ENCODE measurements around the gene VWDE.

Gene VWDE

DNA sequence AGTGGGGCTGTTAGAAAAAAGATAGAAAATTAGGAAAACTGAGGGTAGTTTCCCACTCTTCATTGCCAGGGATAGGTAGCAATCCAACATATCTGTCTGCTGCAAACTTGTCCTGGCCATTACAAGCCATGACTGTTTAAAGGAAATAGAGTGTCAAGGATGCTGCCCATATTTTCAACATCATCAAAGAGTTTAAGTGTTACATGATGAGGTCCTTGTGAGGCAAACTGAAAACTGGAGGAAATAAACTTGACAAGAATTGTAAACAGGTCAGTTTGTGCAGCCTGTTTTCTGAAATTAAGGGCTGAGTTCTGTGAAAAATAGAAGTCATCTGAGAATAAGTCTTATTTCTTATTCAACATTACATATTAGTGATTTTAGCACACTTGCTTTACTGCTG lies 78.0 kb downstream of the VWDE start:
- DNase-seq: no peak

DNA sequence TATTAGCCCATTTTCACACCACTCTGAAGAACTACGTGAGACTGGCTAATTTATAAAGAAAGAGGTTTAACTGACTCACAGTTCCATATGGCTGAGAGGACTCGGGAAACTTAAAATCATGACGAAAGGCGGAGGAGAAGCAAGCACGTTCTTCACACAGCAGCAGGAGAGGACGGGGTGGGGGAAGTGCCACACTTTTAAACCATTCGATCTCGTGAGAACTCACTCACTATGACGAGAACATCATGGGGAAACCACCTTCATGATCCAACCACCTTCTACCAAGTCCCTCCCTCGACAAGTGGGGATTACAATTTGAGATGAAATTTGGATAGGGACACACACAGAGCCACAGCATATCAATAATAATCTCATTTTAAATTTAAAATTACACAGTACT lies 80.2 kb downstream of the VWDE start:
- DNase-seq: no peak

DNA sequence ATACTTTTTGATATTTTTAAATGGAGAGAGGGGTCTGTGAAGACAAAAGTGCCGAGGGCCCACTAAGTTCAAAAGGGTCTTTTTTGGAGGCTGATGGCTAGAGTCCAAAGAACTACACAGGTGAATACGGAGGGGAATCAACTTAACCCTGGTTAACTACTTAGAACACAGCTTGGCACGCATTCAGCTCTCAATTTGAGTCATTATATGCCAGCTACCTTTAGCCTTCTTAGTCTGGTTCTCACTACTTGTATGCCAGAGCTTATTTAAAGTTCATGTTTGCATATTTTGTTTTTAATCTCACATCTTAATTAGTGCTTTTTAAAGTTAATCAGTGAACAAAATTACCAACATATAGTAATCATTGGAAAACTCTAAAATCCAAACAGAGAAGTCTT lies 80.8 kb downstream of the VWDE start:
- no peak for DNase-seq

DNA sequence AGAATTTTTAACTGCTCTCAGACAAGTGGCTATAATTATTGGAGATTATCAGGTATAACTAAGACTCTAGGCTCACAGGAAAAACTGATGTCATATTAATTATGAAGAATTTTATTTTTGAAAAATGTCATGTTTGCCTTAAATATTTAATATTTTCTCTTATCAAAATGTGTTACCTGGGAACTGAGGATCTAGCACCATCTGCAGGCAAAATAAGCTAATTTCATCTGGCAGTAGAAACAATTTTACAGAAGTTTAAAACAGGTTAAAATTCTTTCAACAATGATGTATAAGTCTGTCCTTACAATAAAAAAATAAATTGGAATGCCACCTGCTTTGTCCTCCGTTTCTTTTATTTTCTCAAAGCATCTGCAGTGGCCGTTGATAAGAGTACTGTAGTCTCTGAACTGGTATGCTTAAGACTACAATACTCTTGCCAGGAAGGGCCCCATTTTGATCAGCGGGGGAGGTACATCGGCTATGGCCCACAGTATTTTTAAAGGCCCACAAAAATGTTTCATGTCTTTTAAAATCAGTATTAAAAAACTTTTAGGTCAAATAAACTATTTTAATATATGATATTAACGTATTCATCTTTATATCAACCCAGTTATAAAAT lies 81.3 kb downstream of the VWDE start:
- peak in 1 of 2 donors; percentile 6 for DNase-seq

DNA sequence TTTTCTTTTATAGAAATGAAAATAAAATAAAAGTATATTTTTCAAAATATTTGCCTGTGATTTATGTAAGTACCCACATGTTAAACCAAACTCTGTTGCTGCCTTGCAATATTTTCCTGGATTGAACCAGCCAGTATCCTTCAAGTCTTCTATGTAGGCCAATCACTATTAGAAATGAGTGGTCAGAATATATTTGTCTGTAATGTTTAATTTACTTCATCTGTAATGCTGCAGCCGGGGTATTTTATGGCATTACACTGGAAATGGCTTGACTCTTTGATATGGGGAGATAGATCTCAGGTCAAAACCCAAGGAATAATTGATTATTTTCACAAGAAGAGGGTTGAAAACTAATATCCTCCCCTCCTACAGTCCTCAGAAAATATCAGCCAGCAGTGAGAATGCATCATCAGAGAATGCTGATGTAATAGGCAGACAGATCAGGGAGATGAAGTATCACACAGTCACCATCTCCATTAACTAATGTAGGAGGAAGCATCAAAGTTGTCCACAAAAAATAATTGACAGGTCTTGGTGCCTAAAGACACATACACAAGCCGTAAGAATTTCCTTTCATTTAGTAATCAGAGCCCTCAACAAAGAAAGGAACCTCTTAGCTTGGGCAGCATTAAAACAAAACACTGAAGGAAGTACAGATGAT lies 82.5 kb downstream of the VWDE start:
- no peak for DNase-seq

DNA sequence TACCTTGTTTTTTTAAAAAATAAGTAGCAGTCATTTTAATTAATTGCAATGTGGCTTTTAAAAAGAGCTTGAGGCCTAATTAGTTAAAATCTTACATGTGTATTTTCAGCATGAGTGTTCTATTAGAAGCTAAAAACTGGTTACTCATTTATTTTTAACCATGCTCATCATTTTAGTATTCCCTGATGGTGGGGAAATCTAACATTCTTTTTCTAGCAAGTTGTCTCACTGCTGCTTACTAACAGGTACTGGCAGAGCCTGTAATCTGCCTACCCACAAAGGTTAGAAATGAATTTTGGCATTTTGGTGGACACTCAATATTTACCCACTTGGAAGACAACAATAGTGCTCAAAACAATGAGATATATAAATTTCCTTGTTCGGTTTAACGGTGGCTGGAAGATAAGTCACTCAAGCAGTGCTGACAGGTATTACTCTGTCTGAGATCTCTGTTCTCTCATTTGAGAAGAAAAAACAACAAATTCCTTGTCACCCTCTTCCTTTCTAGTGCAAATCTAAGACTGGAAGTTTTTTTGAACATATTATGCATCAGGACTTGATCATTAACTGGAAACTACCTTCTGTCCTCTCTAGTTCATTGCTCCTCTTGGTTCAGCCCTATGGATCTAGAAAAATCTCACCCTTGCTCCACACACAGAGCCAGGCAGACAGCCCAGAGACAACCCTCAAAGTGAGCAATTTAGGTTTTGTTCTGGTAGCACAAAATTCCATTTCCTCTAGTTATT lies 83.3 kb downstream of the VWDE start:
- DNase-seq: no peak

DNA sequence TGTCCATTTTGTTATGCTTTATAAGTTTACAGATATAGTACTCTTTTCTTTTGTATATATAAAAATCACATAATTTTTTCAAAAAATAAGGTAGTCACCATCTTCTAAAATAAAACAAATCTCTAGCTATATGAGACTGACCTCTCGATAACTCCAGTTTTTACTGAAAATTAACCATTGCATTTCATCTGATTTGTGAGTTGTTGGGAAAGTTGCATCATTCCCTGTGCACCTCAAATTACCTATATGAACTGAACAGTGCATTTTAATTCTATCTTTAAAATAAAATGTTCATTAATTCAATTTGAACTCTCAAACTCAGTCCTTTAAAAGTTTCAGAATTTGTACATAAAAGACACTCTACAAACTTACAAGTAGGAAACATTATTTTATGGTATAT lies 86.0 kb downstream of the VWDE start:
- DNase-seq: no peak

DNA sequence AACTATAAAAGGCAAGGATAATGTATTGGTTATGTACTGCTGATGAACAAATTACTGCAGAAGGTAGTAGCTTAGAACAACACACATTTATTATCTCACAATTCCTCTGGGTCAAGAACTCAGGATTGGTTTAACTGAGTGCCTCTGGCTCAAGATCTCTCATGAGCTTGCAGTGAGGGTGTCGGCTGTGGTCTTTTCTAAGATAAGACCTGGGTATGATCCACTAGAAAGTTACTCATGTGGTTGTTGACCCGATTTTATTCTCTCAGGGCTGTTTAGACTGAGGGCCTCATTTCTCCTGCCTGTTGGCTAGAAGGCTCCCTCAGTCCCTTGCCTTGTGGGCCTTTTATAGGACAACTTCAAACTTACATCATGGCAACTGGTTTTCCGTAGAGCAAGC lies 86.7 kb downstream of the VWDE start:
- DNase-seq: no peak

DNA sequence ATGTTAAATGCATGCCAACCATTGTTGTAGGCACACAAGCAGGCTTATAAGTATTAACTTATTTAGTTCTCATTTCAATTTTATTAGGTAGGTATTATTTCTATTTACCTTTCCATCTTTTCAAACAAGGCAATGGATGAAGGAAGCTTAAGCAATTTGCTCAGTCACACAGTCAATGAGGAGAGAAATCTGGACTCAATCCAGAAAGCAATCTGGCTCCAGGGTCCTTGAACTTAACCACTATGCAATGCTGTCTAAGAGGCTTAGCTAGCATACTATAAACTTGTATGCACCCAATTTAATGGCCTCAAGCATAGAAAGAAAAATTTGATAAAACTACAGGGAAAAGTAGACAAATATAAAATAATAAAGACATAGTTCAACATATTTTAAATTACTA lies 88.6 kb downstream of the VWDE start:
- no peak for DNase-seq

DNA sequence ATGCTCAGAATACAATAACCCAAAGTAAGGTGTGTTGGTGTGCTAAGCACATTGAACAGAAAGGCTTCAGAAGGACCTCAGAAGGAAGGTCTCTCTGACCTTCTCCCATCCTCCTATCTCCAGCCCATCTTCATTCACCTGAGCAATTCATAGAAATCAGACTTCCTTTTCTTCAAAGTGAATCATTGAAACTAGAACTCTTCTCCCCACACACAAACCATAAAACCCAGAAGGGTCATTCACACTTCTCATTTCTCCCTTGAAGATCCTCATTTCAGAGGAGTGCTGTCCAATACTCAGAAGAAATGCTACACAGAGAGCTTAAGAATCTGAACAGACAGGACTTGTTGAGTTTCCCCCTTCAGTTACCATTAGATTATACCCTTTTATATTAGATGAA lies 89.5 kb downstream of the VWDE start:
- DNase-seq: no peak

DNA sequence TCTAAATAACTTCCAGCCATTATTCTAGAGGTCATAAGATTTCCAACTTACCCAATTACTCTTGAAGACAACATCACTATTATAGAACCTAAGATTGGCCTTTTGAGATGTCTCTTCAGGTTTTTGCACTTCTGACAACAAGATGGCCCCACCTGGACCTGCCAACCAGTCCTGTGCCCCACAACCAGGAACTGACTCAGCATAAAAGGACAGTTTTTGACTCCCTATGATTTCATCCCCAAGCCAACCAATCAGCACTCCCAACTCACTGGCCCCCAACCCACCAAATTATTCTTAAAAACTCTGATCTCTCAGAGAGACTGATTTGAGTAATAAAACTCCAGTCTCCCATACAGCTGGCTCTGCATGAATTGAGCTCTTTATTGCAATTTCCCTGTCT lies 98.2 kb downstream of the VWDE start:
- no peak for DNase-seq

DNA sequence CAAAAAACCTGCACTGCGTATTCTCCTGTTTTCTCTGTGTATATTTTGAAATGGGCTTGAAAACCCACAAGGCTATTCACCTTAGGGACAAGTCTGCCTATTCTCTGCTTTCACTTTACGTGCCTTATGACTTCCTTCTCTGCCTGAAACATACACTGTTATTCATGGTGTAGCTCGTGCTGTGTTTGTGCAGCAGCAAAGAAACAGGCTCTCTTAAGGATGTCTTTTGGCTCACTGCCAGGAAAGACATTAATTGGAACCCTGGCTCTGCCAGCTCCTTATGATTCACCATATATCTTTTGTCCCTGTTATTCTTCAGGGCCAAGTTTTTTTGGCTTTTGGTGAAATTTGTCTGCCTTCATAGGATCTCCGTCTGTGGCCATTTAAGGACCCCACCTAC lies 100.2 kb downstream of the VWDE start:
- DNase-seq: no peak

DNA sequence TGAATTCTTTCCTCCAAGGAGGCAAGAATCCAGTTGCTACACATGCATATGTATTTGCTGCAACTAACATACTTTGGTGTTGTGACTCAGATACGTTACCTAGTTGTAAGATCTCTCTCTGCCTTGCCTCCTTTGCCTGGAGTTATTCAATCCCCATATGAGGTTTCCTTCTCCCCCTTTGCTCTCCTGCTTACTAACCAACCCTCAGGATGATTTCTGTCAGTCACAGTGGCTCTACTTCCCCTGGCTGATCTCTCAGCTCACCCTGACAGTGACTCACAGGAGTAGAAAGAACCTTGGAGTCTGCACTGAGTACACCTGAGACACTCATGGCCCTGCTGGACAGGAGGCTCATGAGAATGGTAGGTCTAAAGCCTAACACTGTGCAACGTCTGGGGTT lies 100.6 kb downstream of the VWDE start:
- DNase-seq: no peak

DNA sequence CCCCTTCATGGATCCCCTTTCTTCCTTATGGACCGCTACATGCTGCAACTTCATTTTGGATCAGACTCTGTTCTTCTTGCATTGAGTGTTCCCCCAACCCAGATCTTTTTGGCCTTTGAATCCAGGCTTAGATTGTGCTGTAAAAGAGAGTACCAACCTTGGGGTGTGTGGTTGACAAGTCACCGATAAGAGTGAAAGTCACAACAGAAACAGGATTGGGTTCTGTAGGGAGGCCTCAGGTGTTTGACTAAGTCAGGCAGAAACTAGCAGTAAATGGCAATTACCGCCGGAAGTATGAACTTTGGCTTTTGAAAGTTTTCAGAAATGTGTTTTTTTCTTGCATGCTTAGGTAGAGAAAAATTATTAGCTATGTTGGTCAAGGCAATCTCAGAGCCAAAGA lies 103.2 kb downstream of the VWDE start:
- DNase-seq: no peak

DNA sequence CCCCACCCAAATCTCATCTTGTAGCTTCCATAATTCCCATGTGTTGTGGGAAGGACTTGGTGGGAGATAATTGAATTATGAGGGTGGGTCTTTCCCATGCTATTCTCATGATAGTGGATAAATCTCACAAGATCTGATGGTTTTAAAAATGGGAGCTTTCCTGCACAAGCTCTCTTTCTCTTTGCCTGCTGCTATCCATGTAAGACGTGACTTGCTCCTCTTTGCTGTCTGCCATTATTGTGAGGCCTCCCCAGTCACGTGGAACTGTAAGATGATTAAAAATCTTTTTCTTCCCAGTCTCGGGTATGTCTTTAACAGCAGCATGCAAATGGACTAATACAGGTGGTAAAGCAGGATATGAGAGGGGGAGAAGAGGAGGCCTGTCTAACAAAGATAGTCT lies 104.3 kb downstream of the VWDE start:
- no peak for DNase-seq

DNA sequence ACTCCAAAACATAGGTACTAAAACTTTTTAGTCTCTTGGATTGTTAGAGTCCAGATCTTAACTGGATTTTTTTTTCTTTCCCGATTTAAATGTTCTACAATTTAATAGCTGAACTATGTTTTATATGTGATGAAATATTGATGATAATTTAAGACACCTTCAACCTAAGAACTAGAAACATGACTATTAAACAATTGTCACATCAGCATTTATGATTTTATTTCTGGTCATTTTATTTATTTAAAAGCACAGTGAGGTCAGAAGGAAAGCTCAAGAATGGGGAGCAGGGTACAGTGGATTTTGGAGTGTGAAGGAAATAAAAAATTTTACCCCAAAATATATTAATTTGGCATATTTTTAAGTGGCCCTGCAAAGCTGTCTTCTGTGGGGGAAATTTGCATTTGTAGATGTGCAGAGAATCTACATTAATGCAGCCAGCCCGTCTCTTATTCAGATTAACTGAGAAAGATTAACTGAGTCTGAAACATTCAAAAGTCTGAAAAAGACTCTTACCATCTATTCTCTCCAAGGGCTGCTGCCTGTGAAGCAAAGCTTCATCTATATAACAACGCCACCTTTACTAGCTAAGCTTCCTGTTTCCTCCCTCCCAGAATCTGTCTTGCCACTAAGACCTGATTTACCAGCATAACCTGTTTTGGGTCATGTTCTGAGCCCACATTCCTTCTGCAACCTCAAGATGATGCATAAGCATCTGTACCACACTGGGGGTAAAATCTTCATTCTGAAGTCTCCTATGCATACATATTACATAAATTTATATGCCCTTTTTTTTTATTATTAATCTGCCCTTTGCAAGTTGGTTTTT lies 106.2 kb downstream of the VWDE start:
- DNase-seq: no peak

DNA sequence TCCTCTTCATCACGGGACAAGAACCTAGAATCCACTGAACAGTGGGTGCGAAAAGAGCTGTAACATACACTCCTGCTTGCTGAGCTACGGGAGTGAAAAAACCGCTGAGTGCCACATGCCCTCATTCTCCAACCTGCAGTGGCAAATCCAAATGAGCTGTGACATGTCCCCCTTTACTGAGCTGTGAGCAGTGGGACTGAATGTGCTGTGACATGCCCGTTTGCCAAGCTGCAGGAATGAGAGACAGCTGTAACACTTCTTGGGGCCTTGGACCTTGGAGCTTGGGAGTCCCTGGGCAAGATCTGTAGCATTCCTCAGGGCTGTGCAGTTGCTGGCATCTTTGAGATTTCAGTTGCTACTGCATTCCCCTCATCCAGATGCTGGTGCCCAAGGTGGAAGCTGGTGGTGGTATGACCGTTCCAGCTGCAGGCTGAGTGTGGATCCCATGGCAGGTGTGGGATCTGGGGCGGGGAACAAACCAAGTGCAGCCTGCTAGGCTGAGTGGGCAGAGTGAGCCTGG lies 107.6 kb downstream of the VWDE start:
- no peak for DNase-seq

DNA sequence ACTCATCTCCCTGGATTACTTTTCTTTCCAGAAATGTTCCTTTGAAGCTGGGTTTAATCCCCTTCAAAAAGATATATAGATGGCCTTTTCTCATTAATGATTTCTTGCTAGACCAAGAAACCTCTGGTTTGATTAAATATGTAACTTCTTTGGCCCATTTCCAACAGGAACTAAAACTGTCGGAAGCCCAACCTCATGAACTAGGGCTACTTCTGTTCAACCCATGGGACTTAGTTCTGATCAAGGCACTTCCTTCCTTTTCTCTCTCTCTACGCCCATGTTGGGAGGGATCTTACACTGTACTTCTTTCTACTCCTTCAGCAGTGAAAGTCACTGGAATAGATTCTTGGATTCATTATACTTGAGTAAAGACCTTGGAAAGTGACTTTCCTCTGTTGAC lies 109.0 kb downstream of the VWDE start:
- DNase-seq: no peak

DNA sequence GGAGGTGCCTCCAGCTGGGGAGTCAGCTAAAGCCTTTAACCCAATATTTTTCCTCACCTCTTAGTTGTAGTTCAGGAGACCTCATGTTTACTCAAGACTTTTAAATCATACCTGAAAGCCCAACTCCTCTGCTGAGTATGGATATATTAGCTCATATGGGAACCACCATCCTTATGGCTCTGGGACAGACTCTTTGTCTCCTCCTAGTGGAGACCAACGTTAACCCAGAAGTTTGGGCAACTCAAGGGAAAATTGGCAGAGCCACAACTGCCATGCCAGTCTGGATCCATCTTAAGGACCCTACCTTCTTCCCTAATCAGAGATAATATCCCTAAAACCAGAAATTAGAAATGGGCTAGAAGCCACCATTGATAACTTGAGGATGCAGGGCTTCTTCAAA lies 111.8 kb downstream of the VWDE start:
- no peak for DNase-seq

DNA sequence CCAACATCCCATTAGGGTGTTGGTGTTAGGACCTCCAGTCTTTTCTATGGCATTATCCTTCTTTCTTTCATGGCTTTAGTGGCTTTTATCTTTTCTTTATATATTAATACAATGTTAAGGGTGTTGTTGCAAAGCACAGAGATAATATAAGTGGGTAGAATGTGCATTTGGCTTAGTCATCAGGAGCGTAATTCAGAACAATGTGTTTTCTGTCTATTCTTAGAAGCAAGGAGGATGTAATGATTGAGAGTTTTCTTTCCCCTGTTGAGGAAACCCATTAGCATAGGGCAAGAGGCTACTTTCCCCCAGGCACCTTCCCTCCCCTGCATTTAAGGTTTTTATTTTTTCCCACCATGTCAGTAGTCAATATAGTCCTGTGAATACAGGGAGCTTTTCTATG lies 112.9 kb downstream of the VWDE start:
- DNase-seq: no peak

DNA sequence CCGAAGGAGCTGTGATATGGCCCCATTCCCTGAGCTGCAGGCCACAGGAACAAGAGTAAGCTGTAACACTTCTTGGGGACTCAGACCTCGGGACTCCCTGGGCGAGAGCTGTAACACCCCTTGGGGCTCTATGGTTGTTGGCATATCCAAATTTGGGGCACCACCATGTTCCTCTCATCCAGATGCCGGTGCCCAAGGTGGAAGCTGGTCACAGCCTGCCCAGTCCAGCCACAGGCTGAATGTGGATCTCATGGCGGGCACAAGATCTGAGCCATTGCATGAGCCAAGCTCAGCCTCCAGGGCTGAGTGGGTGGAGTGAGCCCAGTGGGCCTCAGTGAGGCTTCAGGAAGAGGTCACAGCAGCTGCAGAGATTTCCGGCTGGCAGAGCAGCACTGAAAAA lies 113.7 kb downstream of the VWDE start:
- DNase-seq: no peak

DNA sequence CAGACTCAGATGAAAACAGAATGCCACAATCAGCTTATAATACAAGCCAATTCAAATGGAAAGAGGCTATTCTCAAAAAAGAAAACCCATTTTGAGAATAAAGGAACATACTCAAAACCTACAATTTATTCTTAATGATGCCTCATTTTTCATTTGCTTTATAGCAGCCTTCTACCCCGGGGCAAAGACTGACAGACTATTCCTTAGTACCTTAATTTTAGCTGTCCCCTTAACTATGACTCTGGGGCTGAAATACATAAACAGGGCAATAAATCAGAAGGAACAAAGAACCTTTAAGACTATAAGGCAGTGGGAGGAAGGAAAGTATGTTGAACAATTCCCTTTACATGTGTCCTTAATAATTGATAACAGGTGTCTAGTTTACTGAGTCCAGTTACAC lies 115.8 kb downstream of the VWDE start:
- no peak for DNase-seq

DNA sequence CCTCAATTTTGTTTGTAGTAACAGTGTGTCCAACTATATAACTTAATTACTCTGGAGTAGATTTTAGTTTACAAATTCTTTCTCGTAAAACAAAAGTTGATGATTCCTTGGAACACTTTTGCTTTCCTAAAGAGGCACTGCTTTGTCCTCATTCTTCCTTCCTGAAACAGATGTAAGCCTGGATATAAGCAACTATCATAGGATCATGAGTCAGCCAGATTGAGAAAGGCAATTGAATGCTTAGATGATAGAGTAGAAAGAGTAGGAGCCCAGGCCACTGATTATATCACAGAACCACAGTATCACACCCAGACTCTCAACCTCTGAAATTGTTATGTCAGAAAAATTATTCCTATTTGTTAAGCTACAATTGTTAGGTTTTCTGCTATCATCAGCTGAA lies 122.6 kb downstream of the VWDE start:
- DNase-seq: no peak
